OCI-LY3 (cell line): ENCODE measurements around the gene PTS.

Experiments used
- H2AFZ ChIP-seq: fragments of 200-600, 300-600 bp; shearing (Covaris generic); 2 replicates; pipeline ENCODE4 v1.6.0; 2014; ENCODE audit warnings: antibody characterized with exemption, low read depth, low read length
- H3K27ac ChIP-seq: fragments of 200-600, 300-600 bp; sonication (generic); 2 replicates; pipeline ENCODE4 v1.5.1; 2014; ENCODE audit warnings: mild to moderate bottlenecking, low read length, moderate library complexity, mixed read lengths
- H3K27me3 ChIP-seq: fragments of 200-600, 300-600 bp; sonication (generic); 2 replicates; pipeline ENCODE4 v1.6.1; 2014; ENCODE audit warnings: low read depth, low read length, mixed read lengths
- H3K36me3 ChIP-seq: fragments of 200-600, 300-600 bp; sonication (generic); replicated peaks from 2 replicates; pipeline ENCODE3; 2014; ENCODE audit warnings: low read depth, low read length, mixed read lengths
- H3K4me1 ChIP-seq: fragments of 300-600, 200-600 bp; sonication (generic); 2 replicates; pipeline ENCODE4 v1.6.1; 2014; ENCODE audit warnings: low read length, mixed read lengths
- H3K4me2 ChIP-seq: fragments of 200-600, 300-600 bp; sonication (generic); 2 replicates; pipeline ENCODE4 v1.6.1; 2014; ENCODE audit warnings: low read length, mixed read lengths
- H3K4me3 ChIP-seq: fragments of 300-600, 200-600 bp; sonication (generic); 2 replicates; pipeline ENCODE4 v1.5.1; 2014; ENCODE audit warnings: antibody characterized with exemption, mild to moderate bottlenecking, low read length, moderate library complexity
- H3K79me2 ChIP-seq: fragments of 300-600, 200-600 bp; shearing (Covaris generic); 2 replicates; pipeline ENCODE4 v1.6.1; 2014; ENCODE audit warnings: mild to moderate bottlenecking, low read length, mixed read lengths
- H3K9ac ChIP-seq: fragments of 300-600, 200-600 bp; shearing (Covaris generic); 2 replicates; pipeline ENCODE4 v1.6.0; 2014; ENCODE audit warnings: mild to moderate bottlenecking, low read length, moderate library complexity
- H3K9me3 ChIP-seq: fragments of 200-600, 300-600 bp; shearing (Covaris generic); 2 replicates; pipeline ENCODE4 v1.6.1; 2014; ENCODE audit warnings: low read length, mixed read lengths; ENCODE audit not compliant: insufficient read depth
- H4K20me1 ChIP-seq: fragments of 200-600, 300-600 bp; sonication (generic); 2 replicates; pipeline ENCODE4 v1.6.1; 2016; ENCODE audit warnings: low read length, mixed read lengths; ENCODE audit not compliant: insufficient read depth
- EZH2phosphoT487 ChIP-seq: fragments of 200-600 bp; shearing (Covaris generic); IDR thresholded peaks from 2 replicates; pipeline ENCODE4 v1.6.1; 2018; ENCODE audit warnings: antibody characterized with exemption, mixed run types, low read depth
- TF ChIP-seq, protein P1 (sequence below): fragments of 200-600, 300-600 bp; sonication (generic); IDR thresholded peaks from 2 replicates; pipeline ENCODE4 v1.5.1; 2014; ENCODE audit warnings: antibody characterized with exemption, low read length, low read depth

The PTS gene

DNA sequence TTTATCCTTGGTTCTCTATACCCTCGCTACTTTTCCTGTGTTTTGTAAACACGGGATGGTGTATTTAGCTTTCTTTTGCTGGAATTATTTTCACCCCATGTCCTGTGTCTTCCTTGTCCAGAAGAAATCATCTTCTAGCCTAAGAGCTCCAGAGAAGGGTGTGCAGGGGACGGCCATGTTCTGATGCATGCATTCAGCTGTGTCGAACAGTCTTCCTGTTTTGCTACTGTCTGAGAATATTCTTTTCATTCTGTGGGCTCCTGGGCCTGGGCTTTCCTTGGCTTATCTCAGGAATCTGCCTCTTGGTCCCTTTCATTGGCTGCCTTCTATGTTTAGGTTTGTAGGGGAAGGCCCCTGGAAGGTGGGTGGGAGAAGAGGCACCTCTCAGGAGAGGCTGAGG, 45.0 kb downstream of the PTS start:
- H3K4me1 ChIP-seq, result no peaks in the 10 kb centered on the region
- H3K36me3 ChIP-seq, result no peaks in the 10 kb centered on the region
- H3K27ac ChIP-seq, result no peak overlapping the region
- H3K4me2 ChIP-seq, result no peak overlapping the region
- no peaks in the 10 kb centered on the region for H3K9me3 ChIP-seq
- H4K20me1 ChIP-seq, result no peaks in the 10 kb centered on the region
- no peaks in the 10 kb centered on the region for H3K27me3 ChIP-seq
- no peak overlapping the region for H3K9ac ChIP-seq
- TF ChIP-seq, protein P1, sequence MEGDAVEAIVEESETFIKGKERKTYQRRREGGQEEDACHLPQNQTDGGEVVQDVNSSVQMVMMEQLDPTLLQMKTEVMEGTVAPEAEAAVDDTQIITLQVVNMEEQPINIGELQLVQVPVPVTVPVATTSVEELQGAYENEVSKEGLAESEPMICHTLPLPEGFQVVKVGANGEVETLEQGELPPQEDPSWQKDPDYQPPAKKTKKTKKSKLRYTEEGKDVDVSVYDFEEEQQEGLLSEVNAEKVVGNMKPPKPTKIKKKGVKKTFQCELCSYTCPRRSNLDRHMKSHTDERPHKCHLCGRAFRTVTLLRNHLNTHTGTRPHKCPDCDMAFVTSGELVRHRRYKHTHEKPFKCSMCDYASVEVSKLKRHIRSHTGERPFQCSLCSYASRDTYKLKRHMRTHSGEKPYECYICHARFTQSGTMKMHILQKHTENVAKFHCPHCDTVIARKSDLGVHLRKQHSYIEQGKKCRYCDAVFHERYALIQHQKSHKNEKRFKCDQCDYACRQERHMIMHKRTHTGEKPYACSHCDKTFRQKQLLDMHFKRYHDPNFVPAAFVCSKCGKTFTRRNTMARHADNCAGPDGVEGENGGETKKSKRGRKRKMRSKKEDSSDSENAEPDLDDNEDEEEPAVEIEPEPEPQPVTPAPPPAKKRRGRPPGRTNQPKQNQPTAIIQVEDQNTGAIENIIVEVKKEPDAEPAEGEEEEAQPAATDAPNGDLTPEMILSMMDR, result no peak
- no peak for TF ChIP-seq EZH2phosphoT487
- H3K79me2 ChIP-seq, result no peaks in the 10 kb centered on the region
- H3K4me3 ChIP-seq, result no peak overlapping the region
- no peak overlapping the region for H2AFZ ChIP-seq

DNA sequence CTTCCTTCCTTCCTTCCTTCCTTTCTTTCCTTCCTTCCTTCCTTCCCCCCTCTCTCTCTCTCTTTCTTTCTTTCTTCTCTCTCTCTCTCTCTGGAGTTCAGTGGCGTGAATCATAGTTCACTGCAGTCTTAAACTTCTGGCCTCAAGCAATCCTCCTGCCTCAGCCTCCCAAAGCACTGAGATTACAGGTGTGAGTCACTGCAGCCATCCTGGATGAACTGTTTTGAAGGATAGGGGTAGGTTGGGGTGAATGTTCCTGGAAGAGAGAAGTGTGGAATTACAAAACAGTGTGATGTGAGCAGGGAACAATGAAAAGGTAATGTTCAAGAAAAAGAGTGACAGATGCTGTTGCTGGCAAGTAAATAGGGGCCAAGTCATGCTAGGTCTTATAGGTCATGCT, 46.8 kb downstream of the PTS start:
- H3K79me2 ChIP-seq, result no peaks in the 10 kb centered on the region

DNA sequence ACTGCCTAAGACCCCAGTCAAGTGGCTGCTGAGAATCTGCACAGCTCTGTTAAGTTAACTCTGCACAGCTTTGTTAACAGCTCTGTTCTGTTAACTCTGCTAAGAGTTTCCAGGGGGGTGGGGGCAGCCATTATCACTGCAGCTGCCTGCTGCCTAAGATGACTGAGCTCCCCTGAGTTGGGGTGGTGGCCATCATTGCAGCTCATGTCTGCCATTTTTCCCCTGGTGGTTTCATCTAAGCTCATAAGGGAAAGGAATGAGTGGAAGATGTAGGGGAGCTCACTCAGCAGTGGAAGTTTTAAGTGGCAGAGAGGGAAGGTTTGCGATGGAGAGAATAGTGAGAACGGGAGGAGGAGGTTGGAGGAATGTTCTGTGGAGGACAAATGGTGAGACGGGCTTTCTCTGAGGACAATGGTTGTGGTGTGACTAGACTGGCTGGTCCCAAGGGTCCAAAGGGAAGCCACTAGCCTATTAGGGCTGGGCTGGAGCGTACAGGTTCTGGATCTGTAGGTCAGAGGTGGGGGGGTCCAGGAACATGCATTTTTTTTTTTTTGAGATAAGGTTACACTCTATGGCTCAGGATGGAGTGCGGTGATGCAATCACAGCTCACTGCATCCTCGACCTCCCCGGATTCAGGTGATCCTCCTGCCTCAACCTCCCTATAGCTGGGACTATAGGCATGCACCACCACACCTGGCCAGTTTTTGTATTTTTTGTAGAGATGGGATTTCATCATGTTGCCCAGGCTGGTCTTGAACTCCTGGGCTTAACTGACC, 48.0 kb downstream of the PTS start:
- Histone ChIP-seq H3K79me2 (no peaks in the 10 kb centered on the region), H3K4me2 (no peak overlapping the region), H3K4me1 (0 out of 2 replicates have a peak, but pooled peaks cover 2% of the 10 kb centered on the region), H3K27ac (no peak overlapping the region), H3K4me3 (no peak overlapping the region), H3K9ac (no peak overlapping the region), H4K20me1 (no peaks in the 10 kb centered on the region), H3K27me3 (no peaks in the 10 kb centered on the region), H2AFZ (no peak overlapping the region), H3K9me3 (no peaks in the 10 kb centered on the region), H3K36me3 (no peaks in the 10 kb centered on the region)
- TF ChIP-seq EZH2phosphoT487, result no peak
- TF ChIP-seq, protein P1, result no peak

More for the DNA sequence above, 46.8 kb downstream of the PTS start:
- H3K4me1 ChIP-seq, result no peaks in the 10 kb centered on the region
- no peak overlapping the region for H2AFZ ChIP-seq
- no peak overlapping the region for H3K27ac ChIP-seq
- H3K4me2 ChIP-seq, result no peak overlapping the region
- H3K9ac ChIP-seq, result no peak overlapping the region
- no peaks in the 10 kb centered on the region for H3K36me3 ChIP-seq
- no peaks in the 10 kb centered on the region for H3K9me3 ChIP-seq
- H3K27me3 ChIP-seq, result no peaks in the 10 kb centered on the region
- no peak for TF ChIP-seq EZH2phosphoT487
- TF ChIP-seq, protein P1, result no peak
- no peaks in the 10 kb centered on the region for H4K20me1 ChIP-seq
- no peak overlapping the region for H3K4me3 ChIP-seq

DNA sequence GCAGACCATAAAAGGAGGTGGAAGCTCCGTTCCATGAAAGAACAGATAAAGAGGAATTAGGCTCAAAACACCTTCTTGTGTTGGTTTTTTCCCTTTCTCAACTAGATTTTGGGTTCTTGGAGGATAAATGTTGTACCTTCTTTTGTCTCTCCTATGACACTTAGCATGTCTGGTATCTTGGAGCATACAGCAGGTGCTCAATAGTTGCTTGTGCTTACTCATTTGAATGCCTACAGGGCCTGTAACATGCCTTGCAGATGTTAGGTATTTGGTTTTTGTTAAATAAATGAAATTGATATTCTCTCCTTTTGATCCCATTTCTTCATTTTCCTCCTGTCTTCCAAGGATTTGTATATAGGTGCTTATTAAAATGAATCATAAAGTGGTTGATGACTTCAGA, 50.8 kb downstream of the PTS start:
- 0 out of 2 replicates have a peak, but pooled peaks cover 7% of the 10 kb centered on the region for H3K4me1 ChIP-seq
- H3K9me3 ChIP-seq, result no peaks in the 10 kb centered on the region
- no peak overlapping the region for H3K4me3 ChIP-seq
- H4K20me1 ChIP-seq, result no peaks in the 10 kb centered on the region
- H3K27me3 ChIP-seq, result peaks cover 7% of the 10 kb centered on the region
- no peak overlapping the region for H2AFZ ChIP-seq
- no peak overlapping the region for H3K4me2 ChIP-seq
- no peaks in the 10 kb centered on the region for H3K79me2 ChIP-seq
- no peak overlapping the region for H3K27ac ChIP-seq
- no peak overlapping the region for H3K9ac ChIP-seq
- TF ChIP-seq EZH2phosphoT487, result no peak
- TF ChIP-seq, protein P1, result no peak
- H3K36me3 ChIP-seq, result no peaks in the 10 kb centered on the region
